SK-N-MC (cell line): Measurements from ENCODE around the gene VPS72.
"Not testable (repeated sequence)": the region's sequence is repeated elsewhere in the genome, so short reads cannot be mapped to it uniquely, and the experiment has no call there.

Source experiments
- DNase-seq: peaks from one replicate; pipeline ENCODE4 v3.0.0-alpha.2; 2011; ENCODE audit warnings: low read depth, low spot score
- H3K27ac ChIP-seq: fragments of 200-600 bp; sonication (generic); 2 replicates; pipeline ENCODE4 v1.5.1; 2016; ENCODE audit warnings: mixed run types
- H3K36me3 ChIP-seq: fragments of 200-600 bp; sonication (generic); 2 replicates; pipeline ENCODE4 v1.6.1; 2017; ENCODE audit warnings: antibody characterized with exemption, low read length, mixed read lengths; ENCODE audit not compliant: insufficient read depth
- H3K4me3 ChIP-seq: fragments of 200-600 bp; sonication (generic); 2 replicates; pipeline ENCODE4 v1.5.1; 2016
- H3K9ac ChIP-seq: fragments of 200-600 bp; sonication (generic); 2 replicates; pipeline ENCODE4 v1.8.0; 2017; ENCODE audit warnings: mixed run types, mixed read lengths; ENCODE audit not compliant: insufficient read length
- H3K9me3 ChIP-seq: fragments of 200-600 bp; sonication (generic); 2 replicates; pipeline ENCODE4 v1.6.1; 2017; ENCODE audit warnings: low read depth, mild to moderate bottlenecking, antibody characterized with exemption, low read length, moderate library complexity, mixed read lengths
- EZH2 ChIP-seq: fragments of 200-600 bp; sonication (generic); IDR thresholded peaks from one replicate; pipeline ENCODE4 v1.6.1; 2017; ENCODE audit warnings: antibody characterized with exemption
- FOXP2 ChIP-seq: optimal IDR thresholded peaks from 2 replicates; pipeline ENCODE3; 2011; ENCODE audit warnings: mild to moderate bottlenecking, moderate library complexity; ENCODE audit not compliant: insufficient read depth; ENCODE audit errors: extremely low read length, control extremely low read depth
- POLR2AphosphoS5 ChIP-seq: IDR thresholded peaks from 2 replicates; pipeline ENCODE4 v1.6.1; 2012; ENCODE audit warnings: mild to moderate bottlenecking, low read depth, low read length, borderline replicate concordance

Gene VPS72

DNA sequence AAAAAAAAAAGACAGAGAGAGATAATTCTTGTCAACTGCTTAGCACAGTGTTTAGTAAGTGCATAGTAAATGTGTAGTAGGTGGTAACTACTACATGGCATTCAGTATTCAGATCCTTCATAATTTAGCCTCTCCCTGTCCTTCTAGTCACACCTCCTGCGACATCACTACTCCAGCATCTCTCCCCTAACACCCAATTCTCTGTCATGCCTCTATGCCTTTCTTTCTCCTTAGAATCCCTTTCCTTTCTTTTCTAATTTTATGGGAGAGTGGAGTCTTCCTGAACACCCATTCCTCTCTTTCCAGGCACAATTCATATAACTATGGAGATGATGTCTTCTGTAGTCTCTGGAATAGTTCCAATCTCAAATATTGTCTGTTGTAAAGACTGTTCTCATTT is 3.9 kb upstream of the VPS72 start:
- TF ChIP-seq FOXP2 (no peak), POLR2AphosphoS5 (no peak), EZH2 (no peak)
- Histone ChIP-seq H3K9me3 (no peaks in the 10 kb centered on the region), H3K4me3 (no peak overlapping the region), H3K9ac (no peak overlapping the region), H3K36me3 (no peaks in the 10 kb centered on the region), H3K27ac (no peak overlapping the region)
- no peak for DNase-seq

DNA sequence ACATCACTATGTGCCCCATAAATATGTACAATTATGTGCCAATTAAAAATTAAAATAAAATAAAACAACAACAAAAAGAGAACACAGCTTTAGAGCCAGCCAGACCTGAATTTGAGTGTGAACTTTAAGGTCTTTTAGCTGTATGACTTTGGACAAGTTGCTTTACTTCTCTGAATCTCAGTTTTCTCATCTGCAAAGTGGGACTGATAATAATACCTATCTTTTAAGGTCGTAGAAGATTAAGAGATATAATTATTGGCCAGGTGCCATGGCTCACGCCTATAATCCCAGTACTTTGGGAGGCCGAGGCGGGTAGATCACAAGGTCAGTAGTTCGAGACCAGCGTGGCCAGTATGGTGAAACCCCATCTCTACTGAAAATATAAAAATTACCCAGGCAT is 3.3 kb upstream of the VPS72 start:
- TF ChIP-seq POLR2AphosphoS5 (no peak), EZH2 (no peak), FOXP2 (no peak)
- no peak overlapping the region for H3K9ac ChIP-seq

DNA sequence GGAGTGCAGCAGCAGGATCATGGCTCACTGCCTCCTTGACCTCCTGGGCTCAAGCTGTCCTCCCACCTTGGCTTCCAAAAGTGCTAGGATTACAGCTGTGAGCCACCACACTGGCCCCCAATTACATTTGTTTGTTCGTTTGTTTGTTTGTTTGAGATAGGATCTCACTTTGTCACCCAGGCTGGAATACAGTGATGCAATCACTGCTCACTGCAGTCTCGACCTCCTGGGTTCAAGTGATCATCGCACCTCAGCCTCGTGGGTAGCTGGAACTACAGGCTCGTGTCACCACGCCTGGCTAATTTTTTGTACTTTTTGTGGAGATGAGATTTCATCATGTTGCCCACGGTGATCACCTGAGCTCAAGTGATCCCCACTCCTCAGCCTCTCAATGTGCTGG is 2.0 kb upstream of the VPS72 start:
- no peak overlapping the region for H3K4me3 ChIP-seq
- no peak overlapping the region for H3K27ac ChIP-seq
- no peak for DNase-seq
- no peak for TF ChIP-seq POLR2AphosphoS5
- no peak for TF ChIP-seq EZH2
- no peak for TF ChIP-seq FOXP2
- no peak overlapping the region for H3K9ac ChIP-seq
- no peaks in the 10 kb centered on the region for H3K9me3 ChIP-seq
- H3K36me3 ChIP-seq = no peaks in the 10 kb centered on the region

More for the DNA sequence above, 3.3 kb upstream of the VPS72 start:
- no peaks in the 10 kb centered on the region for H3K9me3 ChIP-seq
- no peak overlapping the region for H3K27ac ChIP-seq
- H3K36me3 ChIP-seq = no peaks in the 10 kb centered on the region
- H3K4me3 ChIP-seq = no peak overlapping the region
- DNase-seq = no peak

DNA sequence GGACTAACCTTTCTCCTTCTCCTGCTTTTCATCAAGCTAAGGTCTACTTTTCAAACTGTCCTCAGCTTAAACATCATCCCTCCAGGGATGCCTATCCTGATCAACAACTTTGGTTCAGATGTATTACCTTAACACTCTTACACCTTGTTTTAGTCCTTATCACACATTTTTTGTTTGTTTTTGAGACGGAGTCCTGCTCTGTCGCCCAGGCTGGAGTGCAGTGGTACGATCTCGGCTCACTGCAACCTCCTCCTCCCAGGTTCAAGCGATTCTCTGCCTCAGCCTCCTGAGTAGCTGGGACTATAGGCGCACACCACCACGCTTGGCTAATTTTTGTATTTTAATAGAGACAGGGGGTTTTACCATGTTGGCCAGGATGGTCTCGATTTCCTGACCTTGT is 1.3 kb downstream of the VPS72 start:
- peaks cover 23% of the 10 kb centered on the region for H3K36me3 ChIP-seq
- not testable (repeated sequence) for H3K27ac ChIP-seq, H3K9me3 ChIP-seq, DNase-seq
- H3K9ac ChIP-seq = peak overlapping the region; percentile 93
- H3K4me3 ChIP-seq = peak overlapping the region; percentile 93

DNA sequence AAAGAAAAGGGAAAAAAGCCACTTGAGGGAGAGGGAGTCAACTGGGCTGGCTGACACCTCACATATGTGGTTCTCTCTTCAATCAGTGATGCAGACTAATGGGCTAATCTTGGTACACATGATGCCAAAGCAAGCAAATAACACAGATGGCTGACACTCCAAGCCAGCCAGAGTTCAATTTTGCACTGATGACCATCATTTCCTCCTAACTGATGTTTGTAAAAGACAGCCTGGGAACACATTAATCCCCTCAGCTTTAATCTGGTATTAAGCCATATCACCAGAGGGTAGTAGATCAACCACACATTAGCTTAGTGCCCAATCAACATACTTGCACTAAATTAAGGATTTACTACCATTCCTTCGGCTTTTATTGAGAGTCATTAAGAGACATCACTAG is 2.8 kb downstream of the VPS72 start:
- Histone ChIP-seq H3K9ac (no peak overlapping the region), H3K9me3 (no peaks in the 10 kb centered on the region), H3K36me3 (peaks cover 37% of the 10 kb centered on the region), H3K4me3 (no peak overlapping the region), H3K27ac (no peak overlapping the region)
- no peak for TF ChIP-seq FOXP2
- TF ChIP-seq EZH2 = no peak
- TF ChIP-seq POLR2AphosphoS5 = no peak
- no peak for DNase-seq

DNA sequence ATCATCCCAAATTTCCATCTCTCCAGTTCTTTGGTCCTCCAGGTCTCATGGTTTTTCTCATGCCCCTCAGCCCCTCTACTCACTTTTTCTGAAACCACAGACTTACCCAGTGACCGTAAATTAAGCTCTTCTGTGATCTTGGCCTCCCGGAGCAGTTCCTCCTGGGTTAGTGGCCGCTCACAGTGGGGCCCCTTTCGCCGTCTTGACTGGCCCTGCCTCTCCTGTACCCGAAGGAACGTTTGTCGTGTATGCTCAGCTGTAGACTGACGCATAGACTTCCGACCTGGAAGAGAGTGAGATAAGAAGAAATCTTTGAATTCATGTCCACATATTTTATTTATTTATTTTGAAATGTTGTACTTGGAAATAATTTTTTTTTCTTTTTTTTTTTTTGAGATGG is 5.8 kb downstream of the VPS72 start:
- Histone ChIP-seq H3K27ac (no peak overlapping the region), H3K4me3 (no peak overlapping the region), H3K9me3 (no peaks in the 10 kb centered on the region), H3K9ac (no peak overlapping the region), H3K36me3 (peaks cover 62% of the 10 kb centered on the region)
- TF ChIP-seq EZH2 = no peak
- TF ChIP-seq FOXP2 = no peak
- TF ChIP-seq POLR2AphosphoS5 = no peak
- no peak for DNase-seq

DNA sequence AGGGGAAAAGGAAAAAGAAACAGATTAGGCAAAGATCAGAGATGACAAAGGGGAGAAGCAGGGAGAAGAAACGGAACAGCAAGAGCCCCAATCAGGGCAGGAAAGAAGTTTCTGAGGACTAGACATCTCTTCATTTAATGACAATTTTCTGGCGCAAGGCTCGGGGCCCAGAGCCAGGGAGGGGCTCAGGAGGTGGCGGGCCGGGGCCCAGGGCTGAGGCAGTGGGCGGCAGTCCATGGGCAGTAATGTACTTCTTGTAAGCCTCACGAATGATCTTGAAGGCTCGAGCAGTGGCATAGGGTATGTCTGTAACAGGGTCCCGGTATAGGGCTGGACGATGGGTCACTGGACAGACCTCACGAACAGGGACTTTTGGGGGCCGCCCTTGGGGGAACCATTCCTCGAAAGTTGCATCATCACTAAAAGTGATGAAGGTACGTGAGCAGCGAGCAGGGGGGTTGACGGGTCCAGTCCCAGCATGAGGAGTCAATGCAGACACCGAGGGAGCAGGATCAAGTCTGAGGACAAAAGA is 13.4 kb downstream of the VPS72 start:
- TF ChIP-seq POLR2AphosphoS5 = no peak
- TF ChIP-seq EZH2 = no peak
- no peak for TF ChIP-seq FOXP2
- Histone ChIP-seq H3K9me3 (no peaks in the 10 kb centered on the region), H3K27ac (no peak overlapping the region), H3K36me3 (peaks cover 67% of the 10 kb centered on the region), H3K4me3 (no peak overlapping the region), H3K9ac (no peak overlapping the region)
- DNase-seq = no peak

DNA sequence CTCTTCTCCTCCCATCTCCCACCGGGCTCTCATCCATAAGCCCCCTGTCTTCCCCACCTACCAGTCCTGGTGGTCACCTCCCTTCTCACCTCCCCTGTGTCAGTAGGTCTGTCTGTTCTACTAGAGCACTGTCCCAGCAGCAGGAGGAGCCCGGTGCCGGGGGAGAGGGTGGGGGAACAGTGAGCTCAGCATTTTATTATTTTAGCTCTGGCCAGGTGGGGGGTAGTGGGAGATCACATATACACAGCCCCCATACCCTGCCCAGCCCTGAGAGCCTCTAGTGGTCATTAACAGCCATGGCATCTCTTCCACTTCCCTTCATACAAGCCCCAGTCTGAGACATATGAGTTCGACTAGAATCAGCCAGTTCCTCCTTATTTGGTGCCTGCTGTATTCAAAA is 14.1 kb downstream of the VPS72 start, which contains the start of gene TMOD4:
TMOD4 (minus strand) TSS at position 119 of the 400 bp plus-strand sequence. CDS start 1,106 bp downstream, outside the sequence.
- H3K9me3 ChIP-seq = no peaks in the 10 kb centered on the region
- TF ChIP-seq FOXP2 (no peak), POLR2AphosphoS5 (no peak), EZH2 (no peak)
- no peak within 1 kb of the TSS for H3K9ac ChIP-seq
- H3K36me3 ChIP-seq = peaks cover 60% of the 10 kb centered on the region
- no peak for DNase-seq
- no peak within 1 kb of the TSS for H3K4me3 ChIP-seq
- no peak within 1 kb of the TSS for H3K27ac ChIP-seq

DNA sequence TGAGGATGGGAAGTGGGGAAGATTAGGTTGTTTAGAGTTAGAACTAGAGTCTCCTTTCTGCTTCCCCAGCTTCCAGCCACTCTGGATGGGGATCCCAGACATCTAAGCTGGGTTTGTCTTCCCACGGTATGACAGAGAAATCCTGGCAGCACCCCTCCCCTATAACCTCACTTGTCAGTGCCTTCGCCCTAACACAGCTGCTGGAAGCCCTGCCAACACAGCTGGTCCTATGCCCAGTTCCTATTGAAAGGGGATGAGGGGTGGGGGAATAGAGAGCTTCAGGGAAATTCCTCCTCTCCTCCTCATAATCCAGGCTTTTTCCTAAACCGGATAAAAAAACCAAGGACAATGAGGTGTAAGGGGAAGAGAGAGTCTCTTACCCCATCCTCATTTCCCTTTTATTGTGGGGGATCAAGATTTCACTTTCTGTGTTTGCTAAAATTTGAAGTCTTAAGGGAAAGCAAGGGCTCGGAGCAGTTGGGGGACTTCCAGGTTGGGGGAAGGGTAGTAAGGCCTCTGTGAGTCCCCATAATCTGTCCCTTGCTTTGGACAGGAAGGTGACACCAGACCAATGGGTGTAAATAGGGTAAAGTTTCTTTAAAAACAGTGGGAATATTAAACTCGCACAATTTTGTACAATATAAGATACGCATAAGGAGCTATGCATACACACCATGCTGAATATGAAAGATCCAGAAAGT is 14.8 kb downstream of the VPS72 start:
- H3K9me3 ChIP-seq = no peaks in the 10 kb centered on the region
- TF ChIP-seq FOXP2 = no peak
- TF ChIP-seq POLR2AphosphoS5 = no peak
- TF ChIP-seq EZH2 = no peak
- H3K9ac ChIP-seq = no peak overlapping the region
- DNase-seq = no peak
- no peak overlapping the region for H3K27ac ChIP-seq
- H3K36me3 ChIP-seq = peaks cover 54% of the 10 kb centered on the region
- H3K4me3 ChIP-seq = no peak overlapping the region
